ENCODE data around the gene KANSL2.
"Not testable (repeated sequence)": the region's sequence is repeated elsewhere in the genome, so short reads cannot be mapped to it uniquely, and the experiment has no call there.

The KANSL2 gene

DNA sequence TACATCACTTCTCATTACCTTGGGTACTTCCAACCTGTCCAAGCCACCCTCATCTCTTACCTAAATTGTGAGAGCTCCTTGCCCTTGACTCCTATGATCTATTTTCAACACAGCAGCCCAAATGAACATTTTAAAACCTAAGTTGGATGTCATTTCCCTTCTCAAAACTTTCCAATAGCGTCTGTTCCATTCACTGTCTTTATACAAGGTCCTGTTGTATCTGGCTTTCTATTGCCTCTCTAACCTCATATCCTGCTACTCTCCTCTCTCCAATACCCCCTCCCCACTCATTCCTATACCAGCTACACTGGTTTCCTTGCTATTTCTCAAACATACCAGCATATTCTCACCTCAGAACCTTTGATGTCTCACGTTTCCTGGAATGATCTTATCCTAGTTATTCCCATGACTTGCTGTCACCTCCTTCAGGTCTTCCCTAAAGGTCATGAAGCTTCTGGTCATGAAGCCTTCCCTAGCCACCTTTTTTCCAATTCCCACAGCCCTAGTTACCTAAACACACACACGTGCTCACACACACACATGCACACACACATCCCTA is 4.1 kb upstream of the KANSL2 start:
- WGBS, 2 experiments: 73 to 76% methylated on average over 3 of the region's 3 CpGs
- Histone ChIP-seq H3K4me1 (ENCODE audit: control insufficient read depth, insufficient read depth, low read length) (no peaks in the 10 kb centered on the region), H3K9me3 (ENCODE audit: control insufficient read depth, low read length) (no peaks in the 10 kb centered on the region), H3K27me3 (ENCODE audit: control insufficient read depth, insufficient read depth, low read length, poor library complexity, severe bottlenecking) (peaks cover 7% of the 10 kb centered on the region), H3K27ac (ENCODE audit: insufficient read depth, low read depth, low read length, poor library complexity, severe bottlenecking) (no peak overlapping the region), H3K4me3 (ENCODE audit: insufficient read depth, low read depth, low read length) (no peak overlapping the region), H3K36me3 (ENCODE audit: control insufficient read depth, insufficient read depth, low read length) (peaks cover 5% of the 10 kb centered on the region)

DNA sequence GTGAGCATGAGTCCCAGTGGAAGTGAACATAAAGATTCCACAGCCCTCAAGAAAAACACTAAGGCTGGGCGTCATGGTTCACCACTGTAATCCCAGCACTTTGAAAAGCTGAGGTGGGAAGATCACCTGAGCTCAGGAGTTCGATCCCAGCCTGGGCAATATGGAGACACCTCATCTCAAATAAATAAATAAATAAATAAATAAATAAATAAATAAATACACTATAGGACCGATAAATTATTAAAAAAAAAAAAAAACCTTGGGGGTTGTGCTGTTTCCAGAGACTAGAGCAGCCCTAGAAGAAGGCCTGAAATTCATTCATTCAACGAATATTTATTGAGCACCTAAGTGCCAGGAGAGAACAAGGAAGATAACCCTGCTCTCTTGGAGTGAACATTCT is 1.5 kb upstream of the KANSL2 start:
- no peak overlapping the region for H3K4me3 ChIP-seq (ENCODE audit: insufficient read depth, low read depth, low read length)
- no peak overlapping the region for H3K27ac ChIP-seq (ENCODE audit: insufficient read depth, low read depth, low read length, poor library complexity, severe bottlenecking)
- H3K36me3 ChIP-seq (ENCODE audit: control insufficient read depth, insufficient read depth, low read length): peaks cover 9% of the 10 kb centered on the region
- peaks cover 7% of the 10 kb centered on the region for H3K27me3 ChIP-seq (ENCODE audit: control insufficient read depth, insufficient read depth, low read length, poor library complexity, severe bottlenecking)
- H3K4me1 ChIP-seq (ENCODE audit: control insufficient read depth, insufficient read depth, low read length): peaks cover 13% of the 10 kb centered on the region
- 85 to 97% methylated on average over 3 of the region's 4 CpGs for WGBS, 2 experiments
- H3K9me3 ChIP-seq (ENCODE audit: control insufficient read depth, low read length): no peaks in the 10 kb centered on the region

DNA sequence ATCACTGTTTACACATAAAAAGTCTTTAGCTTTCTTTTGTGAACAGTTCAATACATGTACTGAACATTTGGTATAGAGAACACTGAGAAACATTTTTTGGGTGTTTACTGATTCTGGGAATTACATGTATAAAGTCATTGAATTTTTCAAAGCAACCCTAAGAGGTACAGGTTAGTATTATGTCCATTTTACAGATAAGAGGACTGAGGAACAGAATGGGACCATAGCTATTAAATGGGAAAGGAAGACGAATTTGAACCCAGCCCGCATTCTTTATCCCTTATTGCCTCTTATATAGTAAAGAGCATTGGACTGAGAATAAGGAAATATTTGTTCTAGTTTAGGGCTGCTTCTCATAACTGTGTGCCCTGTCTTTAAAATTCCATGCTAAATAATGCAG is 889 bp upstream of the KANSL2 start:
- WGBS, 2 experiments: 93 to 100% methylated on average over 2 of the region's 2 CpGs
- Histone ChIP-seq H3K36me3 (ENCODE audit: control insufficient read depth, insufficient read depth, low read length) (peaks cover 9% of the 10 kb centered on the region), H3K4me3 (ENCODE audit: insufficient read depth, low read depth, low read length) (no peak overlapping the region), H3K4me1 (ENCODE audit: control insufficient read depth, insufficient read depth, low read length) (peaks cover 19% of the 10 kb centered on the region), H3K9me3 (ENCODE audit: control insufficient read depth, low read length) (no peaks in the 10 kb centered on the region), H3K27ac (ENCODE audit: insufficient read depth, low read depth, low read length, poor library complexity, severe bottlenecking) (no peak overlapping the region), H3K27me3 (ENCODE audit: control insufficient read depth, insufficient read depth, low read length, poor library complexity, severe bottlenecking) (peaks cover 7% of the 10 kb centered on the region)

DNA sequence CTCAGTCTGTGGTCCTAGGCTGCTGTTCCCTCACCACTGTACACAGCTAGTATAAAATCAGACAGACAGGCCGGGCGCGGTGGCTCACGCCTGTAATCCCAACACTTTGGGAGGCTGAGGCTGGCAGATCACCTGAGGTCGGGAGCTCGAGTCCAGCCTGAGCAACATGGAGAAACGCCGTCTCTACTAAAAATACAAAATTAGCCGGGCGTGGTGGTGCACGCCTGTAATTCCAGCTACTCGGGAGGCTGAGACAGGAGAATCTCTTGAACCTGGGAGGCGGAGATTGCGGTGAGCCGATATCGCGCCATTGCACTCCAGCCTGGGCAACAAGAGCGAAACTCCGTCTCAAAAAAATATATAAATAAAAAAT is 481 bp upstream of the KANSL2 start:
- not testable (repeated sequence) for H3K27ac ChIP-seq (ENCODE audit: insufficient read depth, low read depth, low read length, poor library complexity, severe bottlenecking)

DNA sequence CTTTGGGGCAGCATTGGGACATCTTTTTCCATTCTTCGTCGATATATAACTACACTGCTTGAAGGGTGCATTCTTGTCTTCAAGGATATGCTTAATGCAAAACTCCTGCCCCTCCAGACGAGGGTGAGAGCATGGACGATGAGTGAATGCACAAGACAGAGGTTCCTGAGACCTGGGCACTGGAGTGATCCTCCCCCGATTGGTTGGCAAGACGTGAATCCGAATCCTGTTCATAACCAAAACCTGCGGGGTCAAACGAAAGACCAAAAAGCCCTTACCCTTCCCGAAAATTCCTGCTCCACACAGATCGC is 684 bp downstream of the KANSL2 start:
- Histone ChIP-seq H3K27me3 (ENCODE audit: control insufficient read depth, insufficient read depth, low read length, poor library complexity, severe bottlenecking) (peaks cover 7% of the 10 kb centered on the region), H3K36me3 (ENCODE audit: control insufficient read depth, insufficient read depth, low read length) (peaks cover 10% of the 10 kb centered on the region), H3K4me1 (ENCODE audit: control insufficient read depth, insufficient read depth, low read length) (peaks cover 19% of the 10 kb centered on the region), H3K27ac (ENCODE audit: insufficient read depth, low read depth, low read length, poor library complexity, severe bottlenecking) (no peak overlapping the region), H3K9me3 (ENCODE audit: control insufficient read depth, low read length) (no peaks in the 10 kb centered on the region), H3K4me3 (ENCODE audit: insufficient read depth, low read depth, low read length) (peak overlapping the region; percentile 94)
- WGBS, 2 experiments: 2 to 3% methylated on average over 11 of the region's 11 CpGs

More for the DNA sequence above, 481 bp upstream of the KANSL2 start:
- peaks cover 19% of the 10 kb centered on the region for H3K4me1 ChIP-seq (ENCODE audit: control insufficient read depth, insufficient read depth, low read length)
- WGBS, 2 experiments: 25 to 26% methylated on average over 19 of the region's 19 CpGs
- not testable (repeated sequence) for H3K9me3 ChIP-seq (ENCODE audit: control insufficient read depth, low read length); H3K27me3 ChIP-seq (ENCODE audit: control insufficient read depth, insufficient read depth, low read length, poor library complexity, severe bottlenecking)
- peaks cover 10% of the 10 kb centered on the region for H3K36me3 ChIP-seq (ENCODE audit: control insufficient read depth, insufficient read depth, low read length)
- peak overlapping the region; percentile 94 for H3K4me3 ChIP-seq (ENCODE audit: insufficient read depth, low read depth, low read length)

DNA sequence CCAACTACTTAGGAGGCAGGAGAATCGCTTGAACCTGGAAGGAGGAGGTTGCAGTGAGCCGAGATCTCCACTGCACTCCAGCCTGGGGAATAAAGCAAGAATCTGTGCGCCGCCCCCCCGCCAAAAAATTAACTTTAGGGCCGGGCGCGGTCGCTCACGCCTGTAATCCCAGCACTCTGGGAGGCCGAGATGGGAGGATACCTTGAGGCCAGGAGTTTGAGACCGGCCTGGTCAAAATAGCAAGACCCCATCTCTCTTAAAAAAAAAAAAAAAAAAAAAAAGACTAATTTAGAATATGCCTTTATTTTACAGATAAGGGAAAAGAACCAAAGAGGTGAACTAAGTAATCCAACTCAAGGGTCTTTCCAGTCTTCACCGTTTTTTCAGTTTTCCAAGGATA is 1.2 kb downstream of the KANSL2 start:
- Histone ChIP-seq H3K27ac (ENCODE audit: insufficient read depth, low read depth, low read length, poor library complexity, severe bottlenecking) (no peak overlapping the region), H3K4me3 (ENCODE audit: insufficient read depth, low read depth, low read length) (peak overlapping the region; percentile 94), H3K36me3 (ENCODE audit: control insufficient read depth, insufficient read depth, low read length) (peaks cover 13% of the 10 kb centered on the region), H3K4me1 (ENCODE audit: control insufficient read depth, insufficient read depth, low read length) (peaks cover 19% of the 10 kb centered on the region), H3K9me3 (ENCODE audit: control insufficient read depth, low read length) (no peaks in the 10 kb centered on the region), H3K27me3 (ENCODE audit: control insufficient read depth, insufficient read depth, low read length, poor library complexity, severe bottlenecking) (peaks cover 7% of the 10 kb centered on the region)
- 85 to 86% methylated on average over 12 to 13 of the region's 13 CpGs for WGBS, 2 experiments

DNA sequence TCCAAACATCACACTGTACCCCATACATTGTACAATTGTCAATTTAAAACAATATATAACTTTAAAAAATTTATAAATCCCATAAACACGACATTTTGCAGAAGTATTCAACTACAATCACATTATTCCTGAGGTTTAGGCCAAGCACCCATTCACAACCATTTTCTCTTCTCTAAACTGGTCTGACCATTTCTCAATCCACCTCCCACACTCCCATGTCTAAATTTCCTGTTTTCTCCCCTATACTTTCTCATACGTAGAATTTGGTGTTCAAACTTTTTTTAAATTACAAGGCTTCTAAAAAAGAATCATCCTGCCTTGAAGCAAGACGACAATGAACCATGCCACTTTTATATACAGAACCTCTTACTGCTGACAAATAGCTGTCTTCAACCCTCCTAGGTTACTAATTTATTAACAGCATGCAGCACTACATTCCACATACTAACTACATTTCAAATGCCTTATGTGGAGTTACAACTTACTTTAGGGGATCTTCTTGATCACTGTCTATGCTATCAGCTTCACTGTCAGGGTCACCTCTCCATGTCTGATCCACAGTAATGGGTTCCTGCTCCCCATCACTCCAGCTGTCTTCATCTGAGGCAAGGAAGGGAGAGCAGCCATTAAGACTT is 3.4 kb downstream of the KANSL2 start:
- H3K36me3 ChIP-seq (ENCODE audit: control insufficient read depth, insufficient read depth, low read length): peaks cover 13% of the 10 kb centered on the region
- 93% methylated on average over 3 of the region's 3 CpGs for WGBS, 2 experiments
- no peak overlapping the region for H3K27ac ChIP-seq (ENCODE audit: insufficient read depth, low read depth, low read length, poor library complexity, severe bottlenecking)
- H3K4me3 ChIP-seq (ENCODE audit: insufficient read depth, low read depth, low read length): peak overlapping the region; percentile 0
- H3K27me3 ChIP-seq (ENCODE audit: control insufficient read depth, insufficient read depth, low read length, poor library complexity, severe bottlenecking): peaks cover 7% of the 10 kb centered on the region
- no peaks in the 10 kb centered on the region for H3K9me3 ChIP-seq (ENCODE audit: control insufficient read depth, low read length)
- H3K4me1 ChIP-seq (ENCODE audit: control insufficient read depth, insufficient read depth, low read length): peaks cover 19% of the 10 kb centered on the region

DNA sequence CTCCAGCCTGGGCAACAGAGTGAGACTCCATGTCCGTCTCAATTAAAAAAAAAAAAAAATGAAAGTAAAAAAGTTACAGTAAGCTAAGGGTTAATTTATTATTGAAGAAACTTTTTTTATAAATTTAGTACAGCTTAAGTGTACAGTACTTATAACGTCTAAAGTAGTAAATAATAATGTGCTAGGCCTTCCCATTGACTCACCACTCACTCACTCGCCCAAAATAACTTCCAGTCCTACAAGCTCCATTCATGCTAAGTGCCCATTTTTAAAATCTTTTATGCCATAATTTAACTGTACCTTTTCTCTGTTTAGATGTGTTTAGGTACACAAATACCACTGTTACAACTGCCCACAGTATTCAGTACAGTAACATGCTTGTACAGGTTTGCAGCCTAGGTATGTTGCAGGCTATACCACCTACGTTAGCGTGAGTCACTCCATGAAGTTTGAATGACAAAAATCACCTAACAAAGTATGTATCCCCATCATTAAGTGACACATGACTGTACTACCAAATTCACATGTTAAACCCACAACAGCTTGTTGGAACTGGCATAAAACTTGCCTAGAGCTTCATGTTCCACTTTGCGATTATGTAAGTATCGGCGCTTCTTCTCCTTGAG is 10.7 kb downstream of the KANSL2 start:
- WGBS, 2 experiments: 97 to 98% methylated on average over 6 to 7 of the region's 8 CpGs
- H3K36me3 ChIP-seq (ENCODE audit: control insufficient read depth, insufficient read depth, low read length): peaks cover 58% of the 10 kb centered on the region
- H3K4me1 ChIP-seq (ENCODE audit: control insufficient read depth, insufficient read depth, low read length): no peaks in the 10 kb centered on the region
- H3K27me3 ChIP-seq (ENCODE audit: control insufficient read depth, insufficient read depth, low read length, poor library complexity, severe bottlenecking): no peaks in the 10 kb centered on the region
- no peaks in the 10 kb centered on the region for H3K9me3 ChIP-seq (ENCODE audit: control insufficient read depth, low read length)
- no peak overlapping the region for H3K4me3 ChIP-seq (ENCODE audit: insufficient read depth, low read depth, low read length)
- no peak overlapping the region for H3K27ac ChIP-seq (ENCODE audit: insufficient read depth, low read depth, low read length, poor library complexity, severe bottlenecking)

DNA sequence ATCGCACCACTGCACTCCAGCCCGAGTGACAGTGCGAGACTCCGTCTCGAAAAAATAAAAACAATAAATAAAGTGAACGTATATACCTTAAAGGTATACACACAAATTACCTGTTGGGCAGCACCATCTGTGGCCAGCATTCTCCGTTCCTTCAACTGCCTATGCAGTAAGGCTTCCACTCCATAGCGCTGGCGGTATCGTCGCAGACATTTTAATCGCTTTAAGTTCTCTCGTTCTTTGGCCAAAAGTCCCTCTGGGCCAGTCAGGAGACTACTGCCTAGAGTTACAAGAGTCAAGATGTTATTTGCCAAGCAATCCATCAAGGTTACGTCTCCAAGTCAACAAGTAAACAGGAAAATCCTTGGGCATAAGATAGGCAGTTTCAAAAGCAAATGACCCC is 13.0 kb downstream of the KANSL2 start:
- no peak overlapping the region for H3K4me3 ChIP-seq (ENCODE audit: insufficient read depth, low read depth, low read length)
- H3K27me3 ChIP-seq (ENCODE audit: control insufficient read depth, insufficient read depth, low read length, poor library complexity, severe bottlenecking): no peaks in the 10 kb centered on the region
- H3K27ac ChIP-seq (ENCODE audit: insufficient read depth, low read depth, low read length, poor library complexity, severe bottlenecking): no peak overlapping the region
- H3K36me3 ChIP-seq (ENCODE audit: control insufficient read depth, insufficient read depth, low read length): peaks cover 72% of the 10 kb centered on the region
- WGBS, 2 experiments: 95 to 96% methylated on average over 14 of the region's 14 CpGs
- H3K9me3 ChIP-seq (ENCODE audit: control insufficient read depth, low read length): no peaks in the 10 kb centered on the region
- H3K4me1 ChIP-seq (ENCODE audit: control insufficient read depth, insufficient read depth, low read length): no peaks in the 10 kb centered on the region

DNA sequence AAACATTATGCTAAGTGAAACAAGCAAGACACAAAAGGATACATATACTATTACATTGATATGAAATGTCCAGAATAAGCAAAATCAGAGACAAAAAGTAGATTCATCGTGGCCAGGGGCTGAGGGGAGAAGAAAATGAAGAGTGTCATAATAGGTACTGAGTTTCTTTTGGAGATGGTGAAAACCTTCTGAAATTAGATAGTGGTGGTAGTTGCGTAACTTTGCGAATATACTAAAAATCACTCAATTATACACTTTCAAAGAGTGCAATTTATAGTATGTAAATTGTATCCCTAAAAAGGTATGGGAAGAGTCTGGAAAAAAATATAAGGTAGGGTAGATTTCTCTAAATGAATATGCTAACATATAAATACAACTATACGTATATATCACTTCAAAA is 22.2 kb downstream of the KANSL2 start:
- Histone ChIP-seq H3K9me3 (ENCODE audit: control insufficient read depth, low read length) (no peaks in the 10 kb centered on the region), H3K27ac (ENCODE audit: insufficient read depth, low read depth, low read length, poor library complexity, severe bottlenecking) (no peak overlapping the region), H3K4me3 (ENCODE audit: insufficient read depth, low read depth, low read length) (no peak overlapping the region), H3K27me3 (ENCODE audit: control insufficient read depth, insufficient read depth, low read length, poor library complexity, severe bottlenecking) (no peaks in the 10 kb centered on the region), H3K4me1 (ENCODE audit: control insufficient read depth, insufficient read depth, low read length) (no peaks in the 10 kb centered on the region), H3K36me3 (ENCODE audit: control insufficient read depth, insufficient read depth, low read length) (peaks cover 49% of the 10 kb centered on the region)
- WGBS, 2 experiments: 94 to 100% methylated on average over 2 of the region's 4 CpGs
